Measurements from ENCODE around the gene IGF2.

- TF ChIP-seq, protein P1, sequence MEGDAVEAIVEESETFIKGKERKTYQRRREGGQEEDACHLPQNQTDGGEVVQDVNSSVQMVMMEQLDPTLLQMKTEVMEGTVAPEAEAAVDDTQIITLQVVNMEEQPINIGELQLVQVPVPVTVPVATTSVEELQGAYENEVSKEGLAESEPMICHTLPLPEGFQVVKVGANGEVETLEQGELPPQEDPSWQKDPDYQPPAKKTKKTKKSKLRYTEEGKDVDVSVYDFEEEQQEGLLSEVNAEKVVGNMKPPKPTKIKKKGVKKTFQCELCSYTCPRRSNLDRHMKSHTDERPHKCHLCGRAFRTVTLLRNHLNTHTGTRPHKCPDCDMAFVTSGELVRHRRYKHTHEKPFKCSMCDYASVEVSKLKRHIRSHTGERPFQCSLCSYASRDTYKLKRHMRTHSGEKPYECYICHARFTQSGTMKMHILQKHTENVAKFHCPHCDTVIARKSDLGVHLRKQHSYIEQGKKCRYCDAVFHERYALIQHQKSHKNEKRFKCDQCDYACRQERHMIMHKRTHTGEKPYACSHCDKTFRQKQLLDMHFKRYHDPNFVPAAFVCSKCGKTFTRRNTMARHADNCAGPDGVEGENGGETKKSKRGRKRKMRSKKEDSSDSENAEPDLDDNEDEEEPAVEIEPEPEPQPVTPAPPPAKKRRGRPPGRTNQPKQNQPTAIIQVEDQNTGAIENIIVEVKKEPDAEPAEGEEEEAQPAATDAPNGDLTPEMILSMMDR (IDR thresholded peaks at IDR 0.05): no peak
- no peak for TF ChIP-seq POLR2A (IDR thresholded peaks at IDR 0.05)
Measured at GRCh38 chr11:2163428-2163978, 24.3 kb upstream of the IGF2 start.

All from thyroid gland (tissue), 4 donors.